OCI-LY1 (cell line): ENCODE data around the gene CHID1.

ENCODE experiments used
- CTCF ChIP-seq: fragments of 200-600 bp; sonication (generic), shearing (Covaris generic); IDR thresholded peaks from 2 replicates; pipeline ENCODE4 v1.5.1; 2017; ENCODE audit warnings: mild to moderate bottlenecking, antibody characterized with exemption, low read length, moderate library complexity, mixed read lengths
- EZH2 ChIP-seq: fragments of 200-600 bp; sonication (generic), shearing (Covaris generic); IDR thresholded peaks from 2 replicates; pipeline ENCODE4 v1.8.0; 2017; ENCODE audit warnings: borderline replicate concordance, mixed run types, mild to moderate bottlenecking, antibody characterized with exemption, low read length, moderate library complexity, mixed read lengths

GRCh38 chr11:820655-821511 is 89.7 kb downstream of the CHID1 start:
- TF ChIP-seq CTCF, result no peak
- TF ChIP-seq EZH2, result no peak
